Measurements from ENCODE around the gene ROR2. TPM values are rescaled to one million over a fixed set of nuclear protein-coding genes. Genes with fewer than 3 reads are reported as not detected.

ROR2 gene
- total RNA-seq, 3 donors from 2014 or later (not counting 1 experiment from before 2014, with no cell fraction given) = 1.7 TPM; not detected in 2

DNA sequence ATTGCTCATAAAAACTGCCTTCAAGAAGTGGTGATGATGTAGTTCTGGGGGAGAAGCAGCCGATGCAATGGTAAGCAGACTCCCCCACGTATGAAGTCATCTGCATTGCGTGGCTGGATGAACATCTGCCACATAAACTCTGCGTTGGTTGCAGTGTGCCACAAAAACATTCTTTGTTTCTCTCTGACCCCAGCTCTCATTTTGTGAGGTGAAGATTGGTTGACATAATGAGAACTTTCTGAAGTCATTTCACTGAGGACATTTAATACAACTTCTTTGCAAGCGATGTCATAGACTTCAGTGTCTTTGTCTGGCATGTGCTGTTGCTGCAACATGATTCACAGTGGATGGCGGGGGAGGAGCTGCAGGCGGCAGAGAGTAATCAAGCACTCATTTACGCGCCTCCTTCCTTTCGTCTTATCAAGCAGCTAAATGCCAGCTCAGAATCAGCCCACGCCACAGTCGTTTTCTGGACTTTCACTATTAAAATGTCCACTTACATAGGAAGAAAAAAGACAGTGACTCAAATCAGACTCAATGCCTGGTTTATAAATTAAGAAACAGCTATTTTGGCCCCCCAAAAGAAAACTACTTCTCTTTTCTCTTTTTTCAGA, 434.8 kb downstream of the ROR2 start:
- peaks cover 13 to 28% of the 10 kb centered on the region in 2 donors for H3K27me3 Mint-ChIP-seq (ENCODE audit: low read depth in 2 of 2)
- H3K36me3 Mint-ChIP-seq = no peaks in the 10 kb centered on the region
- no peak overlapping the region for H3K4me3 ChIP-seq (ENCODE audit: low read length)
- no peak overlapping the region for H3K4me3 Mint-ChIP-seq
- DNase-seq = no peak
- intact Hi-C loops (cut with micrococcal nuclease) = no loop called here
- TF ChIP-seq, protein P1, sequence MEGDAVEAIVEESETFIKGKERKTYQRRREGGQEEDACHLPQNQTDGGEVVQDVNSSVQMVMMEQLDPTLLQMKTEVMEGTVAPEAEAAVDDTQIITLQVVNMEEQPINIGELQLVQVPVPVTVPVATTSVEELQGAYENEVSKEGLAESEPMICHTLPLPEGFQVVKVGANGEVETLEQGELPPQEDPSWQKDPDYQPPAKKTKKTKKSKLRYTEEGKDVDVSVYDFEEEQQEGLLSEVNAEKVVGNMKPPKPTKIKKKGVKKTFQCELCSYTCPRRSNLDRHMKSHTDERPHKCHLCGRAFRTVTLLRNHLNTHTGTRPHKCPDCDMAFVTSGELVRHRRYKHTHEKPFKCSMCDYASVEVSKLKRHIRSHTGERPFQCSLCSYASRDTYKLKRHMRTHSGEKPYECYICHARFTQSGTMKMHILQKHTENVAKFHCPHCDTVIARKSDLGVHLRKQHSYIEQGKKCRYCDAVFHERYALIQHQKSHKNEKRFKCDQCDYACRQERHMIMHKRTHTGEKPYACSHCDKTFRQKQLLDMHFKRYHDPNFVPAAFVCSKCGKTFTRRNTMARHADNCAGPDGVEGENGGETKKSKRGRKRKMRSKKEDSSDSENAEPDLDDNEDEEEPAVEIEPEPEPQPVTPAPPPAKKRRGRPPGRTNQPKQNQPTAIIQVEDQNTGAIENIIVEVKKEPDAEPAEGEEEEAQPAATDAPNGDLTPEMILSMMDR (IDR thresholded peaks at IDR 0.05) = no peak
- H3K9me3 Mint-ChIP-seq = peaks cover 0 to 3% of the 10 kb centered on the region in 2 donors
- ATAC-seq = no peak
- H3K4me1 Mint-ChIP-seq = no peaks in the 10 kb centered on the region
- H3K36me3 ChIP-seq (ENCODE audit: control insufficient read depth, insufficient read depth, low read length) = no peaks in the 10 kb centered on the region
- 77% methylated on average over 12 of the region's 12 CpGs for WGBS (ENCODE audit: insufficient coverage)
- no peak overlapping the region for H3K27ac ChIP-seq (ENCODE audit: low read length)
- H3K9me3 ChIP-seq (ENCODE audit: control insufficient read depth, insufficient read depth, low read length) = peaks cover 3% of the 10 kb centered on the region
- H3K27ac Mint-ChIP-seq = no peak overlapping the region
- no peaks in the 10 kb centered on the region for H3K4me1 ChIP-seq (ENCODE audit: control insufficient read depth, insufficient read depth, low read length)
- peaks cover 2% of the 10 kb centered on the region for H3K27me3 ChIP-seq (ENCODE audit: control insufficient read depth, insufficient read depth, low read length)

Other genes with a start within 250 kb of the ROR2 start
- 10 to 100 TPM; 45.6 to 59.3 (median 47.8) TPM for gene SPTLC1, start 165.2 kb upstream of the ROR2 start, total RNA-seq

Data from natural killer cell (primary cell).